GM19467 (cell line): ENCODE data around the gene HOXD10.

ENCODE experiments used
- ATAC-seq: cut with Tn5 transposase; IDR thresholded peaks from one replicate; pipeline ENCODE4 v1.9.1; 2021; ENCODE audit warnings: mild to moderate bottlenecking, moderate library complexity; ENCODE audit not compliant: unreplicated experiment

HOXD10 gene

GRCh38 chr2:176160986-176161824 is 44.6 kb downstream of the HOXD10 start:
- ATAC-seq, result no peak

- no peak for ATAC-seq
Observed at GRCh38 chr2:176161825-176162626, 45.4 kb downstream of the HOXD10 start.

- ATAC-seq, result no peak
Observed at GRCh38 chr2:176162911-176163671, 46.5 kb downstream of the HOXD10 start.

- ATAC-seq, result no peak
Observed at GRCh38 chr2:176163672-176164056, 47.1 kb downstream of the HOXD10 start.

- ATAC-seq, result no peak
Observed at GRCh38 chr2:176164201-176164600, 47.6 kb downstream of the HOXD10 start.

- ATAC-seq, result no peak
Observed at GRCh38 chr2:176164611-176165369, 48.2 kb downstream of the HOXD10 start.

GRCh38 chr2:176165370-176166050 is 48.9 kb downstream of the HOXD10 start:
- ATAC-seq, result no peak

GRCh38 chr2:176166272-176166671 is 49.7 kb downstream of the HOXD10 start:
- no peak for ATAC-seq

GRCh38 chr2:176167398-176167797 is 50.8 kb downstream of the HOXD10 start:
- no peak for ATAC-seq

- no peak for ATAC-seq
Observed at GRCh38 chr2:176169181-176169580, 52.6 kb downstream of the HOXD10 start.
